K562 (cell line): ENCODE measurements around the gene ARMC12. TPM values are rescaled to one million over a fixed set of nuclear protein-coding genes. Genes with fewer than 3 reads are reported as not detected.

ENCODE experiments used
- CC2D1A ChIP-seq: fragments of 450-650 bp; IDR thresholded peaks from 2 replicates; pipeline ENCODE4 v1.6.1; 2017; ENCODE audit warnings: mild to moderate bottlenecking
- GABPB1 ChIP-seq: sonication (generic); formaldehyde crosslinking; IDR thresholded peaks from 2 replicates; pipeline ENCODE4 v1.8.0; 2022; ENCODE audit warnings: mild to moderate bottlenecking, missing genetic modification reagents
- KLF16 ChIP-seq: IDR thresholded peaks from 2 replicates; pipeline ENCODE4 v1.6.1; 2016; ENCODE audit warnings: antibody characterized with exemption
- NFIC ChIP-seq: fragments of 450-650 bp; IDR thresholded peaks from 2 replicates; pipeline ENCODE4 v1.6.1; 2017; ENCODE audit warnings: mild to moderate bottlenecking, inconsistent platforms
- RB1 ChIP-seq: fragments of 450-650 bp; IDR thresholded peaks from 2 replicates; pipeline ENCODE4 v1.6.1; 2017; ENCODE audit warnings: low read depth, mild to moderate bottlenecking
- RBM25 ChIP-seq: fragments of 200-400 bp; formaldehyde crosslinking; IDR thresholded peaks from 2 replicates; pipeline ENCODE4 v1.6.1; 2018; ENCODE audit warnings: low read length, low read depth, moderate library complexity; ENCODE audit not compliant: severe bottlenecking
- SIN3B ChIP-seq: fragments of 450-650 bp; IDR thresholded peaks from 2 replicates; pipeline ENCODE4 v1.6.1; 2017; ENCODE audit warnings: low read depth, mild to moderate bottlenecking, moderate library complexity
- STAG1 ChIP-seq: sonication (generic); formaldehyde crosslinking; IDR thresholded peaks from 2 replicates; pipeline ENCODE4 v1.5.0; 2020; ENCODE audit warnings: missing genetic modification reagents, borderline replicate concordance
- TCF7L2 ChIP-seq: fragments of 150-350 bp; IDR thresholded peaks from 2 replicates; pipeline ENCODE4 v1.6.1; 2016; ENCODE audit warnings: low read depth, mild to moderate bottlenecking, low read length, moderate library complexity
- XRCC3 ChIP-seq: fragments of 450-650 bp; IDR thresholded peaks from 2 replicates; pipeline ENCODE4 v1.6.1; 2017; ENCODE audit warnings: mild to moderate bottlenecking, moderate library complexity
- XRCC5 ChIP-seq: fragments of 200-400 bp; formaldehyde crosslinking; IDR thresholded peaks from 2 replicates; pipeline ENCODE4 v1.6.1; 2017; ENCODE audit warnings: low read depth, mild to moderate bottlenecking, low read length
- ZNF232 ChIP-seq: sonication (generic); formaldehyde crosslinking; IDR thresholded peaks from 2 replicates; pipeline ENCODE4 v1.8.0; 2022; ENCODE audit warnings: mild to moderate bottlenecking, missing genetic modification reagents
- ZNF561 ChIP-seq: fragments of 450-650 bp; formaldehyde crosslinking; conservative IDR thresholded peaks from 2 replicates; pipeline ENCODE4 v1.4.0; 2020; ENCODE audit warnings: mild to moderate bottlenecking, moderate library complexity
- ZZZ3 ChIP-seq: fragments of 450-650 bp; IDR thresholded peaks from 2 replicates; pipeline ENCODE4 v1.6.1; 2016; ENCODE audit warnings: antibody characterized with exemption, mild to moderate bottlenecking, moderate library complexity
- polyA plus RNA-seq, 8 experiments: library from polyadenylated mRNA; depleted of rRNA in 4 of 8; stranded (reverse) in 5 of 8; unstranded in 3 of 8; fragments of >200 nt; fragmentation: Nextera tagmentation in 2 of 8; fragmentation: Illumina TruSeq in 1 of 8; extraction: Ambion mirVana in 2 of 8; extraction: Trizol in 1 of 8; gene quantifications; 2 replicates each; pipeline versions ENCODE4 v1.2.1 to v1.2.3, GENCODE V29; 2011 to 2014; ENCODE audit warnings: inconsistent platforms in 1 of 8, missing spikeins in 1 of 8
- total RNA-seq, 7 experiments: library from RNA; depleted of rRNA in 6 of 7; stranded (reverse); fragments of >200 nt in 6 of 7; fragmentation: Illumina TruSeq in 2 of 7; extraction: Trizol in 2 of 7; gene quantifications; 2 replicates each; pipeline versions ENCODE4 v1.2.1 to v1.2.3, GENCODE V29; 2011 to 2021; ENCODE audit warnings: low replicate concordance in 1 of 7
- TF ChIP-seq, protein P1 (sequence below): fragments of 450-650 bp; formaldehyde crosslinking; IDR thresholded peaks from 2 replicates; pipeline ENCODE4 v1.4.0; 2020; ENCODE audit warnings: mild to moderate bottlenecking, moderate library complexity
- TF ChIP-seq, protein P2 (sequence below): fragments of 250-450 bp; sonication (Bioruptor Pico); IDR thresholded peaks from 2 replicates; pipeline ENCODE4 v1.8.0; 2022; ENCODE audit warnings: inconsistent platforms
- TF ChIP-seq, protein P3 (sequence below), 2 experiments: fragments of 450-650 bp; formaldehyde crosslinking in 1 of 2; IDR thresholded peaks; 2 replicates each; pipeline versions ENCODE4 v1.4.0 to v1.6.1; 2014 to 2020; ENCODE audit warnings: mild to moderate bottlenecking in 2 of 2, borderline replicate concordance in 1 of 2, low read depth in 1 of 2

Gene ARMC12
- total and polyA plus RNA-seq, 9 of the 15 experiments (the other 6 are each of a cell fraction or from before 2014, with no cell fraction given), result 0.09 to 0.58 (median 0.31) TPM; not detected in 3

DNA sequence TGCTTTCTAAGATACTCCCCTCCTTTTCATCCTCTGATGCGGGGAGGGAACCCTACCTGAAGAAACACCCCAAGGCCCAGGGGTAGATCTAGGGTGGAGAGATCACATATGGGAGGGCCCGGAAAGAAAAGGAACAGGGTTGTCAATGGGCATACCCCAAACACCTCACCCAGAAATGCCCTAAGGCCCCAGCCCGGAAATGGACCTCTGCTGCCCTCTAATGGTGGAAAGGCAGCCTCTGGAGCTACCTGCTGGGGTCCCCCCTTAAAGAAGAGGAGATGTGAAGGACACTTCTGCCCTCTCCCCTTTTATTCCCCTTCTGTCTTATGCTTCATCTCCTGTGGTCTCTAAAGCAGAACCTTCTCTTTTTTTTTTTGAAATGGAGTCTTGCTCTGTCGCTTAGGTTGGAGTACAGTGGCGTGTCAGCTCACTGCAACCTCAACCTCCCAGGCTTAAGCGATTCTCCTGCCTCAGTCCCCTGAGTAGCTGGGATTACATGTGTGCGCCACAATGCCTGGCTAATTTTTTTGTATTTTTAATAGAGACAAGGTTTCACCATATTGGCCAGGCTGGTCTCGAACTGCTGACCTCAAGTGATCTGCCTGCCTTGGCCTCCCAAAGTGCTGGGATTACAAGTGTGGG, 458 bp upstream of the ARMC12 start (continued):
- TF ChIP-seq, protein P1, sequence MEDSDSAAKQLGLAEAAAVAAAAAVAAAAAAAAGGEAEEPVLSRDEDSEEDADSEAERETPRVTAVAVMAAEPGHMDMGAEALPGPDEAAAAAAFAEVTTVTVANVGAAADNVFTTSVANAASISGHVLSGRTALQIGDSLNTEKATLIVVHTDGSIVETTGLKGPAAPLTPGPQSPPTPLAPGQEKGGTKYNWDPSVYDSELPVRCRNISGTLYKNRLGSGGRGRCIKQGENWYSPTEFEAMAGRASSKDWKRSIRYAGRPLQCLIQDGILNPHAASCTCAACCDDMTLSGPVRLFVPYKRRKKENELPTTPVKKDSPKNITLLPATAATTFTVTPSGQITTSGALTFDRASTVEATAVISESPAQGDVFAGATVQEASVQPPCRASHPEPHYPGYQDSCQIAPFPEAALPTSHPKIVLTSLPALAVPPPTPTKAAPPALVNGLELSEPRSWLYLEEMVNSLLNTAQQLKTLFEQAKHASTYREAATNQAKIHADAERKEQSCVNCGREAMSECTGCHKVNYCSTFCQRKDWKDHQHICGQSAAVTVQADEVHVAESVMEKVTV (CRISPR knock-in tag), result peak; percentile 93
- TF ChIP-seq TCF7L2 (no peak), XRCC3 (no peak), ZNF232 (CRISPR knock-in tag) (no peak), ZNF561 (CRISPR knock-in tag) (no peak), SIN3B (peak; percentile 17; the same call in 1 of the 2 replicates), NFIC (peak; percentile 13; the same call in 1 of the 2 replicates), XRCC5 (peak; percentile 72; the same call in 1 of the 2 replicates), KLF16 (peak; percentile 25; the same call in 1 of the 2 replicates), CC2D1A (peak; percentile 83), RB1 (peak; percentile 33; the same call in 1 of the 2 replicates), ZZZ3 (no peak), GABPB1 (peak; percentile 77; the same call in 1 of the 2 replicates), STAG1 (CRISPR knock-in tag) (peak; percentile 85; the same call in 1 of the 2 replicates), RBM25 (no peak)
- TF ChIP-seq, protein P2, sequence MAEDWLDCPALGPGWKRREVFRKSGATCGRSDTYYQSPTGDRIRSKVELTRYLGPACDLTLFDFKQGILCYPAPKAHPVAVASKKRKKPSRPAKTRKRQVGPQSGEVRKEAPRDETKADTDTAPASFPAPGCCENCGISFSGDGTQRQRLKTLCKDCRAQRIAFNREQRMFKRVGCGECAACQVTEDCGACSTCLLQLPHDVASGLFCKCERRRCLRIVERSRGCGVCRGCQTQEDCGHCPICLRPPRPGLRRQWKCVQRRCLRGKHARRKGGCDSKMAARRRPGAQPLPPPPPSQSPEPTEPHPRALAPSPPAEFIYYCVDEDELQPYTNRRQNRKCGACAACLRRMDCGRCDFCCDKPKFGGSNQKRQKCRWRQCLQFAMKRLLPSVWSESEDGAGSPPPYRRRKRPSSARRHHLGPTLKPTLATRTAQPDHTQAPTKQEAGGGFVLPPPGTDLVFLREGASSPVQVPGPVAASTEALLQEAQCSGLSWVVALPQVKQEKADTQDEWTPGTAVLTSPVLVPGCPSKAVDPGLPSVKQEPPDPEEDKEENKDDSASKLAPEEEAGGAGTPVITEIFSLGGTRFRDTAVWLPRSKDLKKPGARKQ (CRISPR knock-in tag), result 0 out of 2 replicates have a peak, but pooled peaks have one; percentile 29
- TF ChIP-seq, protein P3, sequence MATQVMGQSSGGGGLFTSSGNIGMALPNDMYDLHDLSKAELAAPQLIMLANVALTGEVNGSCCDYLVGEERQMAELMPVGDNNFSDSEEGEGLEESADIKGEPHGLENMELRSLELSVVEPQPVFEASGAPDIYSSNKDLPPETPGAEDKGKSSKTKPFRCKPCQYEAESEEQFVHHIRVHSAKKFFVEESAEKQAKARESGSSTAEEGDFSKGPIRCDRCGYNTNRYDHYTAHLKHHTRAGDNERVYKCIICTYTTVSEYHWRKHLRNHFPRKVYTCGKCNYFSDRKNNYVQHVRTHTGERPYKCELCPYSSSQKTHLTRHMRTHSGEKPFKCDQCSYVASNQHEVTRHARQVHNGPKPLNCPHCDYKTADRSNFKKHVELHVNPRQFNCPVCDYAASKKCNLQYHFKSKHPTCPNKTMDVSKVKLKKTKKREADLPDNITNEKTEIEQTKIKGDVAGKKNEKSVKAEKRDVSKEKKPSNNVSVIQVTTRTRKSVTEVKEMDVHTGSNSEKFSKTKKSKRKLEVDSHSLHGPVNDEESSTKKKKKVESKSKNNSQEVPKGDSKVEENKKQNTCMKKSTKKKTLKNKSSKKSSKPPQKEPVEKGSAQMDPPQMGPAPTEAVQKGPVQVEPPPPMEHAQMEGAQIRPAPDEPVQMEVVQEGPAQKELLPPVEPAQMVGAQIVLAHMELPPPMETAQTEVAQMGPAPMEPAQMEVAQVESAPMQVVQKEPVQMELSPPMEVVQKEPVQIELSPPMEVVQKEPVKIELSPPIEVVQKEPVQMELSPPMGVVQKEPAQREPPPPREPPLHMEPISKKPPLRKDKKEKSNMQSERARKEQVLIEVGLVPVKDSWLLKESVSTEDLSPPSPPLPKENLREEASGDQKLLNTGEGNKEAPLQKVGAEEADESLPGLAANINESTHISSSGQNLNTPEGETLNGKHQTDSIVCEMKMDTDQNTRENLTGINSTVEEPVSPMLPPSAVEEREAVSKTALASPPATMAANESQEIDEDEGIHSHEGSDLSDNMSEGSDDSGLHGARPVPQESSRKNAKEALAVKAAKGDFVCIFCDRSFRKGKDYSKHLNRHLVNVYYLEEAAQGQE (IDR thresholded peaks at IDR 0.05; ENCODE audit: borderline replicate concordance), result peak; percentile 92
- TF ChIP-seq, protein P3 (CRISPR knock-in tag; IDR thresholded peaks at IDR 0.05; ENCODE audit: low read depth), result no peak
